IMR-90 (cell line): ENCODE results near the gene SLC35E2B. TPM values are rescaled to one million over a fixed set of nuclear protein-coding genes. Genes with fewer than 3 reads are reported as not detected.

Experiments used
- ATAC-seq: fragments of 200-7000 bp; cut with Tn5 transposase; 2 replicates; pipeline ENCODE4 v1.9.1; 2020; ENCODE audit warnings: low read depth, mild to moderate bottlenecking, moderate library complexity
- BruUV-seq: library from RNA; stranded (reverse); fragments of 400-500 nt; replicated peaks from 2 replicates; lab custom pipeline; 2021; lab: Mats Ljungman, UMichigan
- CTCF ChIA-PET: fragments of 300-600 bp; formaldehyde crosslinking; extraction: SDS; loops from one replicate; lab custom pipeline; 2021; ENCODE audit warnings: antibody characterized with exemption; lab: Yijun Ruan, JAX
- POLR2A ChIA-PET: fragments of 300-600 bp; sonication (Branson Sonifier 250); formaldehyde crosslinking; loops from one replicate; lab custom pipeline; 2022; ENCODE audit warnings: antibody characterized with exemption; ENCODE audit not compliant: unreplicated experiment; lab: Charles Lee
- DNase-seq: peaks from one replicate; pipeline ENCODE4 v3.0.0; 2013
- H2AFZ ChIP-seq: replicated peaks from 2 replicates; pipeline ENCODE3; 2013; ENCODE audit warnings: low read length, mild to moderate bottlenecking; ENCODE audit not compliant: poor library complexity
- H2AK5ac ChIP-seq: 2 replicates; pipeline ENCODE4 v1.6.1; 2013; ENCODE audit warnings: low read depth, low read length, inconsistent platforms
- H2AK9ac ChIP-seq: replicated peaks from 2 replicates; pipeline ENCODE3; 2013; ENCODE audit warnings: mild to moderate bottlenecking, low read depth, low read length, moderate library complexity; ENCODE audit not compliant: poor library complexity
- H2BK120ac ChIP-seq: 2 replicates; pipeline ENCODE4 v1.6.1; 2013; ENCODE audit warnings: low read depth, low read length, inconsistent platforms
- H2BK15ac ChIP-seq: 3 replicates; pipeline ENCODE4 v1.6.1; 2013; ENCODE audit warnings: low read depth, low read length, inconsistent platforms
- H2BK20ac ChIP-seq: 2 replicates; pipeline ENCODE4 v1.6.1; 2013; ENCODE audit warnings: low read depth, mild to moderate bottlenecking, inconsistent platforms, low read length, moderate library complexity
- H2BK5ac ChIP-seq: 2 replicates; pipeline ENCODE4 v1.6.1; 2013; ENCODE audit warnings: mild to moderate bottlenecking, low read depth, low read length, inconsistent platforms; ENCODE audit not compliant: poor library complexity, severe bottlenecking
- H3K14ac ChIP-seq: replicated peaks from 2 replicates; pipeline ENCODE4 v1.6.1; 2013; ENCODE audit warnings: low read depth, low read length, inconsistent platforms
- H3K18ac ChIP-seq: 2 replicates; pipeline ENCODE4 v1.6.1; 2013; ENCODE audit warnings: low read depth, low read length, control low read depth
- H3K23ac ChIP-seq: 2 replicates; pipeline ENCODE4 v1.6.1; 2013; ENCODE audit warnings: low read depth, low read length, inconsistent platforms
- H3K27ac ChIP-seq: 2 replicates; pipeline ENCODE4 v1.5.1; 2013; ENCODE audit warnings: mild to moderate bottlenecking, control low read depth, low read length; ENCODE audit not compliant: insufficient read depth
- H3K27me3 ChIP-seq: 2 replicates; pipeline ENCODE4 v1.6.1; 2013; ENCODE audit warnings: low read length; ENCODE audit not compliant: control insufficient read depth, insufficient read depth
- H3K36me3 ChIP-seq: 2 replicates; pipeline ENCODE4 v1.6.1; 2013; ENCODE audit warnings: low read length, mixed read lengths; ENCODE audit not compliant: control insufficient read depth, insufficient read depth
- H3K4ac ChIP-seq: 2 replicates; pipeline ENCODE4 v1.6.1; 2013; ENCODE audit warnings: low read depth, low read length, inconsistent platforms
- H3K4me1 ChIP-seq: 2 replicates; pipeline ENCODE4 v1.6.1; 2013; ENCODE audit warnings: low read length, mixed read lengths; ENCODE audit not compliant: control insufficient read depth, insufficient read depth
- H3K4me2 ChIP-seq: 2 replicates; pipeline ENCODE4 v1.6.1; 2013; ENCODE audit warnings: low read depth, mild to moderate bottlenecking, control low read depth, low read length, moderate library complexity
- H3K4me3 ChIP-seq: 2 replicates; pipeline ENCODE4 v1.5.1; 2013; ENCODE audit warnings: low read depth, mild to moderate bottlenecking, control low read depth, low read length, moderate library complexity; ENCODE audit not compliant: insufficient read depth
- H3K56ac ChIP-seq: 2 replicates; pipeline ENCODE4 v1.6.1; 2013; ENCODE audit warnings: low read length, inconsistent platforms; ENCODE audit not compliant: insufficient read depth; ENCODE audit errors: extremely low read depth
- H3K79me1 ChIP-seq, 2 experiments: 2 replicates each; pipeline ENCODE4 v1.6.1; 2013; ENCODE audit warnings: low read length in 2 of 2, inconsistent platforms in 1 of 2, low read depth in 1 of 2
- H3K9ac ChIP-seq: 2 replicates; pipeline ENCODE4 v1.6.1; 2013; ENCODE audit warnings: low read depth, low read length, control low read depth
- H3K9me1 ChIP-seq: 2 replicates; pipeline ENCODE4 v1.6.1; 2013; ENCODE audit warnings: low read length, inconsistent platforms; ENCODE audit not compliant: insufficient read depth
- H3K9me3 ChIP-seq: 2 replicates; pipeline ENCODE4 v1.6.1; 2013; ENCODE audit warnings: low read length; ENCODE audit not compliant: control insufficient read depth, insufficient read depth
- H4K20me1 ChIP-seq: 2 replicates; pipeline ENCODE4 v1.6.1; 2013; ENCODE audit warnings: low read length, inconsistent platforms; ENCODE audit not compliant: insufficient read depth
- H4K5ac ChIP-seq: 2 replicates; pipeline ENCODE4 v1.6.1; 2013; ENCODE audit warnings: mild to moderate bottlenecking, low read depth, low read length, control low read depth
- H4K8ac ChIP-seq, 2 experiments: 2 replicates each; pipeline ENCODE4 v1.6.1; 2013; ENCODE audit warnings: low read depth in 2 of 2, low read length in 2 of 2, control low read depth in 1 of 2, inconsistent platforms in 1 of 2
- H4K91ac ChIP-seq: 2 replicates; pipeline ENCODE4 v1.6.1; 2013; ENCODE audit warnings: low read depth, low read length, inconsistent platforms; ENCODE audit not compliant: insufficient read depth
- BHLHE40 ChIP-seq: fragments of 150-350 bp; IDR thresholded peaks from 2 replicates; pipeline ENCODE4 v1.6.1; 2016; ENCODE audit warnings: mild to moderate bottlenecking, low read depth, low read length
- CEBPB ChIP-seq: IDR thresholded peaks from 2 replicates; pipeline ENCODE4 v1.6.1; 2012; ENCODE audit warnings: low read depth, low read length, improper control_type of control experiment
- CHD1 ChIP-seq: IDR thresholded peaks from 2 replicates; pipeline ENCODE4 v1.6.1; 2012; ENCODE audit warnings: low read depth, low read length, improper control_type of control experiment
- CTCF ChIP-seq: conservative IDR thresholded peaks from 2 replicates; pipeline ENCODE4 v1.5.1; 2012; ENCODE audit warnings: mild to moderate bottlenecking, low read depth, low read length, improper control_type of control experiment
- FOS ChIP-seq: fragments of 150-350 bp; IDR thresholded peaks from 2 replicates; pipeline ENCODE4 v1.6.1; 2016; ENCODE audit warnings: low read depth, low read length
- MAFK ChIP-seq: IDR thresholded peaks from 2 replicates; pipeline ENCODE4 v1.6.1; 2012; ENCODE audit warnings: low read depth, low read length, improper control_type of control experiment
- MAZ ChIP-seq: IDR thresholded peaks from 2 replicates; pipeline ENCODE4 v1.6.1; 2012; ENCODE audit warnings: low read depth, mild to moderate bottlenecking, low read length, improper control_type of control experiment, moderate library complexity, borderline replicate concordance
- MXI1 ChIP-seq: IDR thresholded peaks from 2 replicates; pipeline ENCODE4 v1.6.1; 2012; ENCODE audit warnings: low read depth, mild to moderate bottlenecking, low read length, moderate library complexity, borderline replicate concordance
- POLR2A ChIP-seq: IDR thresholded peaks from 2 replicates; pipeline ENCODE4 v1.6.1; 2012; ENCODE audit warnings: mild to moderate bottlenecking, low read depth, low read length
- RAD21 ChIP-seq: IDR thresholded peaks from 2 replicates; pipeline ENCODE4 v1.6.1; 2012; ENCODE audit warnings: low read length, improper control_type of control experiment
- RCOR1 ChIP-seq: IDR thresholded peaks from 2 replicates; pipeline ENCODE4 v1.6.1; 2012; ENCODE audit warnings: mild to moderate bottlenecking, low read length, improper control_type of control experiment; ENCODE audit not compliant: insufficient replicate concordance
- RFX5 ChIP-seq: IDR thresholded peaks from 2 replicates; pipeline ENCODE4 v1.8.0; 2012; ENCODE audit warnings: low read depth, mild to moderate bottlenecking, low read length, moderate library complexity
- SMC3 ChIP-seq: fragments of 150-350 bp; IDR thresholded peaks from 2 replicates; pipeline ENCODE4 v1.6.1; 2016; ENCODE audit warnings: low read depth, mild to moderate bottlenecking, antibody characterized with exemption, low read length, moderate library complexity
- WGBS, 2 experiments: methylation state at CpG; one replicate each; pipeline versions ENCODE4 v1.1.5 to v1.1.7; 2013; ENCODE audit warnings: missing lambda C conversion rate in 2 of 2; ENCODE audit not compliant: insufficient read length in 1 of 2; ENCODE audit errors: extremely low coverage in 2 of 2; 5-methylcytosine and 5-hydroxymethylcytosine counted together
- dilution Hi-C: fragments of 300-500 bp; cut with HindIII; formaldehyde crosslinking; loops from one replicate; pipeline ENCODE4 v1.14.3; 2018; ENCODE audit warnings: low sequenced_read_pairs; ENCODE audit not compliant: unreplicated experiment
- in situ Hi-C: fragments of 300-500 bp; cut with MboI; formaldehyde crosslinking; loops from 3 replicates; pipeline ENCODE4 v1.14.3; 2019; ENCODE audit warnings: low sequenced_read_pairs, inconsistent platforms, mixed read lengths
- intact Hi-C: fragments of 100-400 bp; cut with micrococcal nuclease; formaldehyde crosslinking; loops from 2 replicates; pipeline ENCODE4 v1.10.0; 2022
- polyA plus RNA-seq, 3 experiments: library from polyadenylated mRNA; depleted of rRNA; stranded (reverse); fragments of >200 nt; gene quantifications; 2 replicates each; pipeline ENCODE4 v1.2.3, GENCODE V29; 2012; ENCODE audit warnings: low replicate concordance in 1 of 3
- total RNA-seq: library from RNA; depleted of rRNA; stranded (reverse); fragments of >200 nt; gene quantifications from 2 replicates; pipeline ENCODE4 v1.2.3, GENCODE V29; 2012

The SLC35E2B gene
- total and polyA plus RNA-seq, 2 of the 4 experiments (the other 2 are of a cell fraction): 14.9 to 30.2 TPM

- Histone ChIP-seq H2BK5ac (no peak overlapping the region), H4K20me1 (peaks cover 31% of the 10 kb centered on the region), H3K4me3 (0 out of 2 replicates have a peak overlapping the region, but pooled peaks have one; percentile 71), H3K27ac (no peak overlapping the region), H2AK5ac (peak overlapping the region; percentile 40; the same call in 1 of the 2 replicates), H3K4me2 (peak overlapping the region; percentile 27), H3K27me3 (no peaks in the 10 kb centered on the region), H3K14ac (peak overlapping the region; percentile 72; the same call in 1 of the 2 replicates), H4K5ac (no peak overlapping the region), H3K4ac (no peak overlapping the region), H3K9ac (peak overlapping the region; percentile 24; the same call in 1 of the 2 replicates), H2BK15ac (no peak overlapping the region), H3K56ac (no peak overlapping the region), H4K8ac (peak overlapping the region in 1 of 2 experiments; percentile 26; a peak in 1 of 4 replicates), H3K79me1 (peaks cover 19 to 44% of the 10 kb centered on the region in 2 experiments; a peak in 3 of 4 replicates), H2BK20ac (no peak overlapping the region), H3K23ac (0 out of 2 replicates have a peak overlapping the region, but pooled peaks have one; percentile 8), H3K18ac (no peak overlapping the region), H2BK120ac (no peak overlapping the region), H3K36me3 (peaks cover 8% of the 10 kb centered on the region; the same call in 1 of the 2 replicates), H3K9me1 (peaks cover 11% of the 10 kb centered on the region; the same call in 1 of the 2 replicates), H2AK9ac (no peak overlapping the region), H3K9me3 (no peaks in the 10 kb centered on the region), H3K4me1 (peaks cover 7% of the 10 kb centered on the region), H4K91ac (peak overlapping the region; percentile 34; the same call in 1 of the 2 replicates), H2AFZ (no peak overlapping the region)
- TF ChIP-seq CTCF (no peak), POLR2A (no peak), FOS (no peak), SMC3 (no peak), CEBPB (no peak), RCOR1 (no peak), RFX5 (no peak), MXI1 (no peak), MAFK (no peak), MAZ (no peak), CHD1 (no peak), BHLHE40 (no peak), RAD21 (no peak)
- WGBS, 2 experiments: 81% methylated on average over 7 of the region's 11 CpGs; no CpG with 5 or more reads in 1 of the 2 experiments
- intact Hi-C loops: loop anchor here (2.0 kb wide), 1 partner anchor 45 kb away; the partner anchor contains the start of gene CDK11B
- BruUV-seq: TSS peak; percentile 51
- POLR2A ChIA-PET: interaction anchor here (0.6 kb wide), 1 partner anchor 11 kb away, joined by 3 read pairs; no protein-coding TSS in a partner anchor
- CTCF ChIA-PET: no interaction called here
- in situ Hi-C loops: no loop called here
- dilution Hi-C loops: no loop called here
- DNase-seq (no peak), ATAC-seq (no peak)
These were observed 79.0 kb downstream of the SLC35E2B start for GRCh38 chr1:1613509-1614082.
